Measurements from ENCODE around the gene REG1A.

DNA sequence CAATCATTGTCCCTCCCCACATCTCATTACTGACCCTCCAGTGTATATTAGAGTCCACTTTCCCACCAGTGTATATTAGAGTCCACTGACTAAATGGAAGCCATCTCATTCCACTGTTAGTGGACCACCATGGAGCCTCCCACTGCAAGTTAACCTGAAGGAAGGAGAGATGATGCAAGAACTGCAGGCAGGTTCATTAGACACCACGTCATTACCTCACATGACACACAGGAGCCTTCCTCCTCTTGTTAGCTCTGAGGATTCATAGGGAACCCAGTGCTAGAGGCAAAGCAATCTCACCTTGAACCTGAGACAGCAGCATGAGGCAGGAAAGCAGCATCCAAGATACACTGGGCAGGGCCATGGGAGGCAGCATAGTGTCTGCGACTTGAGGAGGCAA, 38.7 kb downstream of the REG1A start:
- TF ChIP-seq, protein P1, sequence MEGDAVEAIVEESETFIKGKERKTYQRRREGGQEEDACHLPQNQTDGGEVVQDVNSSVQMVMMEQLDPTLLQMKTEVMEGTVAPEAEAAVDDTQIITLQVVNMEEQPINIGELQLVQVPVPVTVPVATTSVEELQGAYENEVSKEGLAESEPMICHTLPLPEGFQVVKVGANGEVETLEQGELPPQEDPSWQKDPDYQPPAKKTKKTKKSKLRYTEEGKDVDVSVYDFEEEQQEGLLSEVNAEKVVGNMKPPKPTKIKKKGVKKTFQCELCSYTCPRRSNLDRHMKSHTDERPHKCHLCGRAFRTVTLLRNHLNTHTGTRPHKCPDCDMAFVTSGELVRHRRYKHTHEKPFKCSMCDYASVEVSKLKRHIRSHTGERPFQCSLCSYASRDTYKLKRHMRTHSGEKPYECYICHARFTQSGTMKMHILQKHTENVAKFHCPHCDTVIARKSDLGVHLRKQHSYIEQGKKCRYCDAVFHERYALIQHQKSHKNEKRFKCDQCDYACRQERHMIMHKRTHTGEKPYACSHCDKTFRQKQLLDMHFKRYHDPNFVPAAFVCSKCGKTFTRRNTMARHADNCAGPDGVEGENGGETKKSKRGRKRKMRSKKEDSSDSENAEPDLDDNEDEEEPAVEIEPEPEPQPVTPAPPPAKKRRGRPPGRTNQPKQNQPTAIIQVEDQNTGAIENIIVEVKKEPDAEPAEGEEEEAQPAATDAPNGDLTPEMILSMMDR (IDR thresholded peaks at IDR 0.05) = no peak
- no peak for TF ChIP-seq POLR2AphosphoS5 (IDR thresholded peaks at IDR 0.05; ENCODE audit: low read depth, low read length)
- no peak for TF ChIP-seq SIN3A (IDR thresholded peaks at IDR 0.05; ENCODE audit: borderline replicate concordance, insufficient read depth, low read depth, low read length)
- TF ChIP-seq TCF7L2 (IDR thresholded peaks at IDR 0.05; ENCODE audit: low read depth, low read length) = no peak

All from Panc1 (cell line).